HCT116 (cell line): ENCODE measurements around the gene PRR29.

Source experiments
- CTCF ChIP-seq, 3 experiments: fragments of 200-600 bp in 1 of 3; sonication (generic) in 1 of 3; IDR thresholded peaks in 2 of 3; conservative IDR thresholded peaks in 1 of 3; 2 replicates each; pipeline ENCODE4 v1.5.1; 2012 to 2017; ENCODE audit warnings: low read depth in 2 of 3, low read length in 2 of 3, antibody characterized with exemption in 1 of 3, borderline replicate concordance in 1 of 3, control low read depth in 1 of 3, mild to moderate bottlenecking in 1 of 3, mixed read lengths in 1 of 3, mixed run types in 1 of 3, moderate library complexity in 1 of 3; ENCODE audit not compliant: insufficient read depth in 1 of 3
- EZH2 ChIP-seq: fragments of 200-600 bp; sonication (generic); IDR thresholded peaks from 2 replicates; pipeline ENCODE4 v1.6.1; 2017; ENCODE audit warnings: antibody characterized with exemption, mixed run types
- JUND ChIP-seq: IDR thresholded peaks from 2 replicates; pipeline ENCODE4 v1.6.1; 2012
- POLR2A ChIP-seq: IDR thresholded peaks from 2 replicates; pipeline ENCODE4 v1.7.0; 2011; ENCODE audit warnings: borderline replicate concordance; ENCODE audit not compliant: insufficient read depth, insufficient read length; ENCODE audit errors: extremely low read depth
- POLR2AphosphoS5 ChIP-seq: IDR thresholded peaks from 2 replicates; pipeline ENCODE4 v1.6.1; 2011; ENCODE audit warnings: mild to moderate bottlenecking, low read depth, low read length, moderate library complexity
- SIN3A ChIP-seq: IDR thresholded peaks from 2 replicates; pipeline ENCODE4 v1.6.1; 2012; ENCODE audit warnings: low read depth
- ZBTB33 ChIP-seq: IDR thresholded peaks from 2 replicates; pipeline ENCODE4 v1.6.1; 2011; ENCODE audit warnings: mild to moderate bottlenecking, low read length, moderate library complexity; ENCODE audit not compliant: insufficient replicate concordance; ENCODE audit errors: extremely low read depth

- TF ChIP-seq EZH2, result no peak
- no peak for TF ChIP-seq CTCF (IDR thresholded peaks at IDR 0.05 in 2 of 3, conservative IDR thresholded peaks at IDR 0.05 in 1 of 3; ENCODE audit: borderline replicate concordance in 1 of 3, insufficient read depth in 1 of 3, low read depth in 2 of 3, low read length in 2 of 3)
- TF ChIP-seq POLR2A, result no peak
- no peak for TF ChIP-seq JUND
- no peak for TF ChIP-seq ZBTB33
- TF ChIP-seq POLR2AphosphoS5, result no peak
- no peak for TF ChIP-seq SIN3A
Observed at GRCh38 chr17:63978272-63979200, 19.6 kb upstream of the PRR29 start.
